GM12878 (cell line): ENCODE measurements around the gene ZBTB22. TPM values are rescaled to one million over a fixed set of nuclear protein-coding genes. Genes with fewer than 3 reads are reported as not detected.
A peak's percentile ranks its signal among the peaks of the same experiment; 100 is the strongest.

Source experiments
- BRCA1 ChIP-seq: IDR thresholded peaks from 2 replicates; pipeline ENCODE4 v1.6.1; 2011; ENCODE audit warnings: low read depth, low read length, improper control_type of control experiment
- CEBPB ChIP-seq, 2 experiments: fragments of 150-350 bp in 1 of 2; IDR thresholded peaks; 2 replicates each; pipeline ENCODE4 v1.6.1; 2012 to 2014; ENCODE audit warnings: low read depth in 2 of 2, low read length in 2 of 2, borderline replicate concordance in 1 of 2, inconsistent platforms in 1 of 2
- CHD2 ChIP-seq: IDR thresholded peaks from 2 replicates; pipeline ENCODE4 v1.6.1; 2011; ENCODE audit warnings: low read depth, low read length, improper control_type of control experiment, borderline replicate concordance
- CHD4 ChIP-seq: fragments of 200-600 bp; sonication (generic); IDR thresholded peaks from 2 replicates; pipeline ENCODE4 v1.6.1; 2016; ENCODE audit warnings: mild to moderate bottlenecking
- DPF2 ChIP-seq: fragments of 450-650 bp; IDR thresholded peaks from 2 replicates; pipeline ENCODE4 v1.6.1; 2017; ENCODE audit warnings: mild to moderate bottlenecking
- EED ChIP-seq: sonication (generic); IDR thresholded peaks from 2 replicates; pipeline ENCODE4 v1.6.1; 2016; ENCODE audit warnings: antibody characterized with exemption, low read depth
- ETV6 ChIP-seq, 2 experiments: fragments of 450-650 bp in 1 of 2; IDR thresholded peaks in 1 of 2; conservative IDR thresholded peaks in 1 of 2; 2 replicates each; pipeline ENCODE4 v1.6.1; 2014; ENCODE audit warnings: antibody characterized with exemption in 1 of 2, borderline replicate concordance in 1 of 2, low read depth in 1 of 2, mild to moderate bottlenecking in 1 of 2, moderate library complexity in 1 of 2
- HDAC6 ChIP-seq: fragments of 200-600 bp; sonication (generic); IDR thresholded peaks from one replicate; pipeline ENCODE4 v1.8.0; 2017; ENCODE audit warnings: antibody characterized with exemption; ENCODE audit not compliant: unreplicated experiment
- IKZF1 ChIP-seq: fragments of 450-650 bp; conservative IDR thresholded peaks from 2 replicates; pipeline ENCODE4 v1.6.1; 2017; ENCODE audit warnings: antibody characterized with exemption, mild to moderate bottlenecking
- IKZF2 ChIP-seq, 2 experiments: fragments of 450-650 bp; IDR thresholded peaks; 2 replicates each; pipeline ENCODE4 v1.6.1; 2017; ENCODE audit warnings: mild to moderate bottlenecking in 2 of 2, moderate library complexity in 2 of 2
- IRF4 ChIP-seq: IDR thresholded peaks from 2 replicates; pipeline ENCODE4 v1.6.1; 2011; ENCODE audit warnings: low read depth, low read length
- NFYB ChIP-seq: IDR thresholded peaks from 2 replicates; pipeline ENCODE4 v1.6.1; 2011; ENCODE audit warnings: low read depth, mild to moderate bottlenecking, low read length, improper control_type of control experiment, moderate library complexity; ENCODE audit not compliant: insufficient read depth
- NR2C2 ChIP-seq: IDR thresholded peaks from 2 replicates; pipeline ENCODE4 v1.6.1; 2011; ENCODE audit warnings: borderline replicate concordance, low read depth; ENCODE audit not compliant: control insufficient read depth, insufficient read length
- NRF1 ChIP-seq: conservative IDR thresholded peaks from 2 replicates; pipeline ENCODE4 v1.6.1; 2011; ENCODE audit warnings: mild to moderate bottlenecking, low read depth, low read length, improper control_type of control experiment
- PAX5 ChIP-seq: IDR thresholded peaks from 2 replicates; pipeline ENCODE4 v1.6.1; 2011; ENCODE audit warnings: low read depth, low read length, borderline replicate concordance
- POLR2AphosphoS5 ChIP-seq: IDR thresholded peaks from 2 replicates; pipeline ENCODE4 v1.6.1; 2011; ENCODE audit warnings: mild to moderate bottlenecking, low read length, inconsistent platforms
- RB1 ChIP-seq: fragments of 450-650 bp; formaldehyde crosslinking; IDR thresholded peaks from 2 replicates; pipeline ENCODE4 v1.6.1; 2017; ENCODE audit warnings: mild to moderate bottlenecking, borderline replicate concordance
- STAT1 ChIP-seq: fragments of 450-650 bp; conservative IDR thresholded peaks from 2 replicates; pipeline ENCODE4 v1.6.1; 2014; ENCODE audit warnings: antibody characterized with exemption, mild to moderate bottlenecking
- SUZ12 ChIP-seq: fragments of 200-600 bp; sonication (generic); IDR thresholded peaks from one replicate; pipeline ENCODE4 v1.6.1; 2018; ENCODE audit warnings: antibody characterized with exemption, mild to moderate bottlenecking; ENCODE audit not compliant: unreplicated experiment
- TBL1XR1 ChIP-seq: IDR thresholded peaks from 2 replicates; pipeline ENCODE4 v1.6.1; 2012; ENCODE audit warnings: low read depth, low read length, improper control_type of control experiment
- WRNIP1 ChIP-seq: IDR thresholded peaks from 2 replicates; pipeline ENCODE4 v1.6.1; 2011; ENCODE audit warnings: low read depth, low read length, improper control_type of control experiment, borderline replicate concordance
- ZBTB40 ChIP-seq: fragments of 450-650 bp; IDR thresholded peaks from 2 replicates; pipeline ENCODE4 v1.6.1; 2016; ENCODE audit warnings: mild to moderate bottlenecking, moderate library complexity, borderline replicate concordance
- ZNF217 ChIP-seq: fragments of 450-650 bp; IDR thresholded peaks from 2 replicates; pipeline ENCODE4 v1.6.1; 2017; ENCODE audit warnings: antibody characterized with exemption, mild to moderate bottlenecking
- polyA plus RNA-seq, 11 experiments: library from polyadenylated mRNA; depleted of rRNA in 4 of 11; unstranded in 6 of 11; stranded (reverse) in 5 of 11; fragments of >200 nt; fragmentation: Nextera tagmentation in 4 of 11; fragmentation: Illumina TruSeq in 1 of 11; extraction: Ambion mirVana in 4 of 11; extraction: Trizol in 1 of 11; gene quantifications; 1 replicate in 1 of 11; 2 replicates in 10 of 11; pipeline versions ENCODE4 v1.2.1 to v1.2.3, GENCODE V29; 2011 to 2016; ENCODE audit warnings: inconsistent platforms in 2 of 11, missing spikeins in 2 of 11, low read depth in 1 of 11
- total RNA-seq, 4 experiments: library from RNA; depleted of rRNA in 3 of 4; stranded (reverse); fragments of >200 nt in 3 of 4; fragmentation: Illumina TruSeq in 1 of 4; extraction: Trizol in 1 of 4; gene quantifications; 2 replicates each; pipeline versions ENCODE4 v1.2.1 to v1.2.3, GENCODE V29; 2013 to 2021
- TF ChIP-seq, protein P1 (sequence below): fragments of 450-650 bp; IDR thresholded peaks from 2 replicates; pipeline ENCODE4 v1.6.1; 2018; ENCODE audit warnings: borderline replicate concordance, mild to moderate bottlenecking; ENCODE audit not compliant: partially characterized antibody

The ZBTB22 gene
- total and polyA plus RNA-seq, 10 of the 15 experiments (the other 5 are each of a cell fraction or from before 2014, with no cell fraction given), result 0.11 to 9.9 (median 4.8) TPM

DNA sequence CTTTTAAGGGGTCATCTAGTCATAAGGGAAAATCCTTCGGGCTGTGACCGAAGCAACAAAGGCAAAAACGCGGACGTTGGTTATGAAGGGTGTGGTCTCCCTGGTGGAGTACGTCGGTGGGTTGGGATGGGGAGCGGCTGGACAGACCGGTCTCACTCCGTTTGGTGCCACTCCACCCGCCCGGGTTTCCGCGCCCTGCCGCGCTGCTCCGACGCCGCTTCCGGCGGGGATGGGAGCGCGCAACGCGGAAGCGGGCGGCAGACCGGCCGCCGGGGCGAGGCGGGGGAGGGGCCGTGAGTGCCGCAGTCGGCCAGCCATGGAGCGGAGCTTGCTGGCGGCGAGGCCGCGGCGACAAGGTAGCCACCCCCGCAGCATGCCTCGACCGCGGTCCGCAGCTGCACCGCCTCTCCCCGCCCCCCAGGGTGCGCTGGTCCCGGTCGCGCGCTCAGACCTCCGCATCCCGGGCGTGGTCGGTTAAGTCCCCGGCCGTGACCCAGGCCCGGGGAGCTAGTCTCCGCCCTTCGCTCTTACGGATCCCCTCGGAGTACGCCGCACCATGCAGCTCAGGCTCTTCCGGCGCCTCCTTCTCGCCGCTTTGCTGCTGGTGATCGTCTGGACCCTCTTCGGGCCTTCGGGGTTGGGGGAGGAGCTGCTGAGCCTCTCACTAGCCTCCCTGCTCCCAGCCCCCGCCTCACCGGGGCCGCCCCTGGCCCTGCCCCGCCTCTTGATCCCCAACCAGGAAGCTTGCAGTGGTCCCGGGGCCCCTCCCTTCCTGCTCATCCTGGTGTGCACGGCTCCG is 40.5 kb downstream of the ZBTB22 start, which contains the start of gene B3GALT4 (continued):
- TF ChIP-seq ZBTB40 (no peak), CHD4 (no peak), ETV6 (conservative IDR thresholded peaks at IDR 0.05 in 1 of 2, IDR thresholded peaks at IDR 0.05 in 1 of 2; ENCODE audit: borderline replicate concordance in 1 of 2, low read depth in 1 of 2) (peak in 1 of 2 experiments; percentile 62; a peak in 2 of 4 replicates), NR2C2 (no peak), STAT1 (no peak), RB1 (peak; percentile 76; the same call in 1 of the 2 replicates), DPF2 (peak; percentile 91), ZNF217 (peak; percentile 48; the same call in 1 of the 2 replicates), IKZF2 (IDR thresholded peaks at IDR 0.05) (peak; percentile 13 to 28; a peak in 1 of 4 replicates), NRF1 (no peak), BRCA1 (0 out of 2 replicates have a peak, but pooled peaks have one; percentile 16), CEBPB (IDR thresholded peaks at IDR 0.05; ENCODE audit: borderline replicate concordance in 1 of 2, low read depth in 2 of 2, low read length in 2 of 2) (no peak), SUZ12 (no peak), IRF4 (no peak), NFYB (no peak), HDAC6 (no peak), CHD2 (peak; percentile 84), EED (0 out of 2 replicates have a peak, but pooled peaks have one; percentile 8), PAX5 (peak; percentile 89; the same call in 1 of the 2 replicates), TBL1XR1 (no peak; the same call in 1 of the 2 replicates), POLR2AphosphoS5 (peak; percentile 91), IKZF1 (peak; percentile 85), WRNIP1 (no peak)
- TF ChIP-seq, protein P1, sequence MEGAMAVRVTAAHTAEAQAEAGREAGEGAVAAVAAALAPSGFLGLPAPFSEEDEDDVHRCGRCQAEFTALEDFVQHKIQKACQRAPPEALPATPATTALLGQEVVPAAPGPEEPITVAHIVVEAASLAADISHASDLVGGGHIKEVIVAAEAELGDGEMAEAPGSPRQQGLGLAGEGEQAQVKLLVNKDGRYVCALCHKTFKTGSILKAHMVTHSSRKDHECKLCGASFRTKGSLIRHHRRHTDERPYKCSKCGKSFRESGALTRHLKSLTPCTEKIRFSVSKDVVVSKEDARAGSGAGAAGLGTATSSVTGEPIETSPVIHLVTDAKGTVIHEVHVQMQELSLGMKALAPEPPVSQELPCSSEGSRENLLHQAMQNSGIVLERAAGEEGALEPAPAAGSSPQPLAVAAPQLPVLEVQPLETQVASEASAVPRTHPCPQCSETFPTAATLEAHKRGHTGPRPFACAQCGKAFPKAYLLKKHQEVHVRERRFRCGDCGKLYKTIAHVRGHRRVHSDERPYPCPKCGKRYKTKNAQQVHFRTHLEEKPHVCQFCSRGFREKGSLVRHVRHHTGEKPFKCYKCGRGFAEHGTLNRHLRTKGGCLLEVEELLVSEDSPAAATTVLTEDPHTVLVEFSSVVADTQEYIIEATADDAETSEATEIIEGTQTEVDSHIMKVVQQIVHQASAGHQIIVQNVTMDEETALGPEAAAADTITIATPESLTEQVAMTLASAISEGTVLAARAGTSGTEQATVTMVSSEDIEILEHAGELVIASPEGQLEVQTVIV, result no peak
